GM18861 (cell line): ENCODE measurements around the gene MORN1.
A peak's percentile ranks its signal among the peaks of the same experiment; 100 is the strongest.

Experiments
- ATAC-seq: cut with Tn5 transposase; IDR thresholded peaks from one replicate; pipeline ENCODE4 v1.9.1; 2021; ENCODE audit not compliant: unreplicated experiment

MORN1 gene

GRCh38 chr1:2388004-2388913, 3.1 kb downstream of the MORN1 start:
- ATAC-seq, result no peak

DNA sequence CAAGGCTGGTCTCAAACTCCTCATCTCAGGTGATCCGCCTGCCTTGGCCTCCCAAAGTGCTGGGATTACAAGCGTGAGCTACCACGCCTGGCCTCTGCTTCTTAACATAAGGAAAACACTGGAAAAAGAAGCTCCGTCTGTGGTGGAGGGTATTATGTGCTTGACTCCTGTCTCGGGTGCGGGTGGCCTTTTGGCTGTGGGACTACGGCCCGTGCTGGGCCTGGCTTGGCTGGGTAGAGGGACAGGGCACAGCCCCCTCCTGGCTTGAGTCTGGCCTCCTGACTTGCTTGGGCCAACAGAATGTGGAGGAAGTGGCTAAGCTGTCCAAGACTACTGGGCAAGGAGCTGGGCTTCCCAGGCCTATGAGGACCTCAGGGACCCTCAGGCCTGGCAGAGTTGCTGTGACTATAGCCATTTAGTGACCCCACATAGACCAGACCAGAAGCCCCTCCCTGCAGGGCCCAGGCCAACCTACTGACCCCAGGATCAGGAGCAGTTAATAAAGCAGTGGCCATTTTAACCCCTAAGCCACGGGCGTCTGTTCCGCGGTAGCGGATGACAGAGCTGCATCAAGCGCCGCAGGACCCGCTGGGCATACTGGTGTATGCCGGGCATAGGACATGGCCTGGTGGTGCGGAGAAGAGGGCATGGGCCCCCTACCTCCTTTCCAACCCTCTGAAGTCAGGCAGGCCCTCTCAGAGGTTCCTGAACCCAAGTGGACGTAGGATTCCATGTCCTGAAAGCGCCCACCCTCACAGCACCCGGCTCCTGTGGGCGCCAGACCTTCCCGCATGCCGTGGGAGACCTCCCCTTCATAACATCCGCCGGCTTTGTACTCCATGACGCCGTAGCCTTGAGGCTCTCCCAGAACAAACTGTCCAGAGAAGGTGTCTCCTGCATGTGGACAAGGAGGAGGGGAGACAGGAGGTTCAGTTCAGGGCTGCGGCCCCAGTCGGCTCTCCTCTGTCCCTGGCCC, 4.4 kb downstream of the MORN1 start:
- no peak for ATAC-seq

DNA sequence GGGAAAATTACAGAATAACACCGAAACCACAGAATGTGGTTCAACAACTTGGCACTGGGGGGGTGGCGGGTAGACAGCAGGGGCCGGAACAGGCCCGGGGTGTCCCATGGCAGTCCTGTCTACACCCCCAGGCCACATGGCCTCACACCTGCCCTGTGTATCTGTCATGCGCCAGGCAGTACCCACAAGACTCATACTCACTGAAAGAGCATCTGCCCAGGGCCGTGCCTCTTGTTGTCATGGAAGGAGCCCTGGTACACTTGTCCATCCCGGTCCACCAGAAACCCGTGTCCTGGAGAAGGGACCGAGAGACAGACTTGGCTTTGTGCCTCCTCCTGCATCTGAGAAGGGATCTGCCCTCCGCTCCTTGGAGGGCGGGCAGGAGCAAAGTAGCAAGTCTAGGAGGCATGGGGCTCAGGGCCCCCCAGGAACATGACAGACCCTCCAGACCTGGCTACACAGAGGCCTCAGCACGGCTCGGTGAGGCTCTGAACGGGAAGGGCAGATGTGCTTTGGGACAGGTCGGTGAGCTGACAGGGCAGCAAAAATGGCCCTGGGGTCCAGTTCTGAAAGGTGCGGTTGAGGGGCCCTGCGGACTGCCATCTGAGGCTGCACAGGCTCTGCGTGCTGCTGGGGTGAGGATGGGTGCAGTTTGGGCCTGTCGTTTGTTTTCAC, 5.6 kb downstream of the MORN1 start:
- no peak for ATAC-seq

DNA sequence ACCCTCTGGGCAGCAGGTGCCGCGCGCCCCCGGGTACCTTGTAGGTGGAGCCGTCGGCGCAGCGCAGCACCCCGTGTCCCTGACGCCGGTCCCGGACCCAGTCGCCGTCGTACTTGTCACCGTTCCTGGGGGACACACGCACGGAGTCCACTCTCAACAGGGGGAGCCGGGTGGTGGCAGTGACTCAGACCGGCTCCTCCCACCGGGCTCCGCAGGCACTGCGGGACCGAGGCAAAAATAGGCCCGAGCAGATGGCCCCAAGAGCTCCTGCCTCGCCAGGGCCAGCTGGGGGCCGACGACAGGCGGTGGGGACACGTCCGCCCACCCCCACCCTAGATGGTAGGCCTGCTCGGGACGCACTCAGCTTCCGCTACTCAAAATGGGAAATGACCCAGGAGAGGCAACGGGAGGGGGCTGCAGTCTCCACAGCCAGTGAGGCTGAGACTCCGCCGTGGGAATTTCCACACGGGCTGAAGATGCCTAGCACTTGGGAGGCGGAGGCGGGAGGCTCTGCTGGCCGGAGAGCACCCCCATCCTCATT, 6.3 kb downstream of the MORN1 start:
- no peak for ATAC-seq

- ATAC-seq, result no peak
These were observed 7.1 kb downstream of the MORN1 start for GRCh38 chr1:2384130-2384860.

GRCh38 chr1:2383576-2383975, 7.8 kb downstream of the MORN1 start:
- no peak for ATAC-seq

DNA sequence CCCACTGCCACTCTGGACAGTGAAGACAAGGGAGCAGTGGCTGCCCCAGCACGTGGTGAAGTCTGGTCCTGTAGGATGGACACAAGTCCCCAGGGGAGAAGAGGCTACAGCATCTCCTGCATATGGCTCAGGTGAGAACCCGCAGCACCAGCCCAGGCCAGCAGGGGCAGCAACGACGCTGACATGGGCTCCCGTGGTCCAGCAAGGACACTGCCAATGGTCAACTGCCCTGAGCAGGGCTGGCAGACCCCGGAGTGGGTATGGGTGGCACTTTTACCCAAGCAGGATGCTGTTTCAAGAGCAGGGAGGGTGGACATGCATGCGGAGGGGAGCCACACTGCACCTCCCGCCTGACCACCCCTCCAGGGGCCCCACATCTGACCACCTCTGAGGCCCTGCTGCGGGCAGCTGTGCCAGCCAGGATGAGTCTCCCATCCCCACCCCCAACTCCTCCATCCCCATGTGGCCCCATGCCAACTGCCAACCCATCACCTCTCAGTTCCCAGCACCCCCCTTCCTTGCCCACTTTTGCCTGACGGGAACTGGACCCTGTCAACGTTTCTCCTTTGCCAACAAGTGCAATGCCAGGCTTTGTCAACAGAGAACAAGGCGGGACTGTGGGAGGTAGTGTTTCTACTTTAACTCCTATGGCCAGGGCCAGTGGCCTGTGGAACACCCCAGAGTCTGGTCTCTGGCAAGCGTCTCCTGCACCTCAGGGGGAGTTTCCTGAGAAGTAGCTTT, 8.6 kb downstream of the MORN1 start:
- ATAC-seq, result no peak

- peak; percentile 51 for ATAC-seq
These were observed 9.4 kb downstream of the MORN1 start for GRCh38 chr1:2381741-2382620.

- ATAC-seq, result peak; percentile 7
These were observed 10.3 kb downstream of the MORN1 start for GRCh38 chr1:2380816-2381591.

GRCh38 chr1:2379733-2380404, 11.5 kb downstream of the MORN1 start:
- ATAC-seq, result no peak

DNA sequence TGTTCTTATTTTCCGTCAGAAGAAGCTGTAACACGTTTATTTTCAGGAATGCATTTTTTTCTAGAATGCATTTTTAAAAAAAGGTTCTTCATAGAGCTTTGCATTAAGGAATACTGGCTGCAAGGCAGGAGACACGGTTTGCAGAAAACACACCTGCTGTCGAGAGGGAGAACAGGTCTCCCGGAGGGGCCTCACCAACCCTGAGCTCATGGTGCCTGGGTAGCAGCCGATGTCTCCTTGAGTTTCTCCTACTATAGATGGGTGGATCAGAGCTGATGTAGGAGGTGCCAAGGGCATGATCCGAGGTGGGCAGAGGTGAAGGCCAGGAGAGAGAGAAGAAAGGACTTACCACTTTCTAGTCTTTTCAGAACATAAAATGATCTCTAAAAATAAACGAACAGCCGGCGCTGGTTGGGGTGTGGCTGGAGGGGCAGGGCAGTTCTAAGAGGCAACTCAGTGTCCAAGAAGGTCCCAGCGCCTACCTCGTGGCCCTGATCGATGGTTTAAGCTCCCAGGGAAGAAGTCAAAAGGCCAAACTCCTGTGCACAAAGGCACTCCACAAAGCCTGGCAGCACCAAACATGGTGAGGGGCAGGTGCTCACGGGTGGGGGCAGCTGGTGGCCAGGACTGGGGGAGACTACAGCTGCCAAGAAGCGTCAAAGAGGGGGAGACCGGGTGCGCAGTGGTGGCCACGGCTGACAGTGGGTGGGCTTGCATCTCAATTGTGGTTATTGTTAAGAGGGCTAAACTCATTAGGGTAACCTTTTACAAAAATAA, 12.2 kb downstream of the MORN1 start:
- ATAC-seq, result no peak

GRCh38 chr1:2378441-2378851, 12.9 kb downstream of the MORN1 start:
- no peak for ATAC-seq

DNA sequence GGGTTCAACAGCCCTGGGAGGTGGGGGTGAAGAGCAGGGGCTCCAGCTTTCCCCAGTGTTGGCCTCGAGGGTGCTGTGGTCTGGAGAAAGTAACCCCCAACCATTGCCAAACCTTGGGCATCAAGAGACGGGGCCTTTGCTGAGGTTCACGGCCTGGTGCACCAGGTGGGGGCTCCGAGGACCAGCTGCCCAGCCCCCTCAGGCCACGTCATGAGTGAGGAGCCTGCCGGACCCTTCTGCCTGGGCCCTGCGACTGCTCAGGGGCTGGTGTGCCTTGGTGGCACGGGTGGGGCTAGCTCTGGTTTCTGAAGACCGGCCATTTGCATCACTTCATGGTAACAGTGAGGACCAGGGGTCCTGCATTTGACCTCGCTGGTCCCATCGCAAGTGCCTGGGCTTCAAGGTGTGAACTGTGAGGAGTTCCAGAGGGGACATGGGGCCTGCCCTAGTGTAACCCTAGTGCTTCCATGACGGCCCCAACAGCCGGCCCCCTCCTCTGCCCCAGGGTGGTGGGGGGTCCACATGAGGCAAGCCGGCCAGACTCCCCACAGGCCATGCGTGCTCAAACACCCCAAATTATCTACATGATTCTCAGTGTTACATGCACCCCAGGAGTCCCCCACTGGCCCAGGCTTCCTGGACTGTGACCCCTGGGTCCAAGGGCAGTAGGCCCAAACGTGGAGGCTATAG, 13.5 kb downstream of the MORN1 start:
- no peak for ATAC-seq

GRCh38 chr1:2376931-2377672, 14.3 kb downstream of the MORN1 start:
- ATAC-seq, result no peak

GRCh38 chr1:2376261-2376741, 15.1 kb downstream of the MORN1 start:
- ATAC-seq, result no peak
